Measurements from ENCODE around the gene GIGYF2.

The GIGYF2 gene

GRCh38 chr2:232861353-232861752 is 164.2 kb downstream of the GIGYF2 start:
- DNase-seq (ENCODE audit: low read depth) = no peak

- DNase-seq (ENCODE audit: low read depth) = no peak
These were observed 166.9 kb downstream of the GIGYF2 start for GRCh38 chr2:232863996-232864395.

GRCh38 chr2:232865165-232865564 is 168.0 kb downstream of the GIGYF2 start:
- DNase-seq (ENCODE audit: low read depth) = no peak

- no peak for DNase-seq (ENCODE audit: low read depth)
These were observed 169.0 kb downstream of the GIGYF2 start for GRCh38 chr2:232866104-232866503.

- DNase-seq (ENCODE audit: low read depth) = no peak
These were observed 172.2 kb downstream of the GIGYF2 start for GRCh38 chr2:232869138-232870017.

- DNase-seq (ENCODE audit: low read depth) = no peak
These were observed 173.1 kb downstream of the GIGYF2 start, which contains the start of gene SNORC for GRCh38 chr2:232870018-232870765. TSS of gene SNORC (plus strand) at chr2:232870264. CDS start at chr2:232870342, 78 bp downstream.

GRCh38 chr2:232870766-232871371 is 173.7 kb downstream of the GIGYF2 start:
- no peak for DNase-seq (ENCODE audit: low read depth)

- no peak for DNase-seq (ENCODE audit: low read depth)
These were observed 174.3 kb downstream of the GIGYF2 start for GRCh38 chr2:232871418-232871834.

- DNase-seq (ENCODE audit: low read depth) = no peak
These were observed 175.0 kb downstream of the GIGYF2 start for GRCh38 chr2:232871835-232872736.

- DNase-seq (ENCODE audit: low read depth) = no peak
These were observed 175.7 kb downstream of the GIGYF2 start for GRCh38 chr2:232872826-232873225.

- DNase-seq (ENCODE audit: low read depth) = no peak
These were observed 176.3 kb downstream of the GIGYF2 start for GRCh38 chr2:232873292-232873908.

- DNase-seq (ENCODE audit: low read depth) = no peak
These were observed 176.9 kb downstream of the GIGYF2 start for GRCh38 chr2:232873909-232874641.

- no peak for DNase-seq (ENCODE audit: low read depth)
These were observed 177.6 kb downstream of the GIGYF2 start for GRCh38 chr2:232874677-232875223.

GRCh38 chr2:232875256-232876121 is 178.4 kb downstream of the GIGYF2 start:
- DNase-seq (ENCODE audit: low read depth) = no peak

- DNase-seq (ENCODE audit: low read depth) = no peak
These were observed 179.2 kb downstream of the GIGYF2 start for GRCh38 chr2:232876161-232876977.

GRCh38 chr2:232876978-232877441 is 179.9 kb downstream of the GIGYF2 start:
- no peak for DNase-seq (ENCODE audit: low read depth)

GRCh38 chr2:232877940-232878511 is 180.9 kb downstream of the GIGYF2 start:
- no peak for DNase-seq (ENCODE audit: low read depth)

Data from amniotic epithelial cell (primary cell).